HepG2 (cell line): ENCODE data around the gene RPL26. TPM values are rescaled to one million over a fixed set of nuclear protein-coding genes. Genes with fewer than 3 reads are reported as not detected.

Experiments
- CEBPB ChIP-seq: IDR thresholded peaks from 2 replicates; pipeline ENCODE4 v1.6.1; 2011; ENCODE audit warnings: low read depth, low read length, improper control_type of control experiment, borderline replicate concordance
- HDAC2 ChIP-seq: sonication (generic); formaldehyde crosslinking; IDR thresholded peaks from 2 replicates; pipeline ENCODE4 v1.4.0; 2020; ENCODE audit warnings: missing genetic modification reagents
- HNF4G ChIP-seq, 2 experiments: sonication (generic) in 1 of 2; formaldehyde crosslinking in 1 of 2; IDR thresholded peaks; 2 replicates each; pipeline versions ENCODE4 v1.4.0 to v1.6.1; 2011 to 2020; ENCODE audit warnings: borderline replicate concordance in 2 of 2, low read depth in 2 of 2, mild to moderate bottlenecking in 2 of 2, low read length in 1 of 2, missing genetic modification reagents in 1 of 2, moderate library complexity in 1 of 2
- KMT2A ChIP-seq: sonication (generic); formaldehyde crosslinking; IDR thresholded peaks from 2 replicates; pipeline ENCODE4 v1.4.0; 2020; ENCODE audit warnings: missing genetic modification reagents
- MAZ ChIP-seq, 2 experiments: sonication (generic) in 1 of 2; formaldehyde crosslinking in 1 of 2; IDR thresholded peaks; 2 replicates each; pipeline versions ENCODE4 v1.5.0 to v1.6.1; 2012 to 2020; ENCODE audit warnings: low read depth in 2 of 2, mild to moderate bottlenecking in 2 of 2, borderline replicate concordance in 1 of 2, improper control_type of control experiment in 1 of 2, low read length in 1 of 2, missing genetic modification reagents in 1 of 2, moderate library complexity in 1 of 2
- MXD4 ChIP-seq: IDR thresholded peaks from 2 replicates; pipeline ENCODE4 v1.6.1; 2016; ENCODE audit warnings: mild to moderate bottlenecking, missing biosample characterization, missing genetic modification reagents
- NCOA5 ChIP-seq: sonication (generic); formaldehyde crosslinking; IDR thresholded peaks from 2 replicates; pipeline ENCODE4 v1.4.0; 2020; ENCODE audit warnings: missing genetic modification reagents
- NR2F6 ChIP-seq, 2 experiments: IDR thresholded peaks; 2 replicates each; pipeline ENCODE4 v1.6.1; 2016; ENCODE audit warnings: antibody characterized with exemption in 1 of 2, mild to moderate bottlenecking in 1 of 2
- PAF1 ChIP-seq: IDR thresholded peaks from 2 replicates; pipeline ENCODE4 v1.6.1; 2016; ENCODE audit warnings: missing genetic modification reagents, missing compliant biosample characterization
- PPARG ChIP-seq: conservative IDR thresholded peaks from 2 replicates; pipeline ENCODE4 v1.6.1; 2016; ENCODE audit warnings: missing biosample characterization, missing genetic modification reagents
- REXO4 ChIP-seq: sonication (generic); formaldehyde crosslinking; IDR thresholded peaks from 2 replicates; pipeline ENCODE4 v1.8.0; 2022; ENCODE audit warnings: missing genetic modification reagents, mild to moderate bottlenecking, borderline replicate concordance
- SALL1 ChIP-seq: sonication (generic); formaldehyde crosslinking; IDR thresholded peaks from 2 replicates; pipeline ENCODE4 v1.8.0; 2022; ENCODE audit warnings: mild to moderate bottlenecking, missing genetic modification reagents
- SIN3A ChIP-seq: IDR thresholded peaks from 2 replicates; pipeline ENCODE4 v1.6.1; 2011; ENCODE audit warnings: low read depth, mild to moderate bottlenecking, control low read depth, low read length, borderline replicate concordance
- SIX1 ChIP-seq: sonication (generic); formaldehyde crosslinking; IDR thresholded peaks from 2 replicates; pipeline ENCODE4 v1.4.0; 2020; ENCODE audit warnings: missing genetic modification reagents, borderline replicate concordance
- ZMYM4 ChIP-seq: sonication (generic); formaldehyde crosslinking; IDR thresholded peaks from 2 replicates; pipeline ENCODE4 v1.8.1; 2023; ENCODE audit warnings: mild to moderate bottlenecking, missing genetic modification reagents
- ZNF382 ChIP-seq: sonication (generic); formaldehyde crosslinking; IDR thresholded peaks from 2 replicates; pipeline ENCODE4 v1.5.0; 2020; ENCODE audit warnings: missing genetic modification reagents, mild to moderate bottlenecking, borderline replicate concordance
- ZNF780A ChIP-seq: sonication (generic); formaldehyde crosslinking; IDR thresholded peaks from 2 replicates; pipeline ENCODE4 v1.8.0; 2022; ENCODE audit warnings: mild to moderate bottlenecking, missing genetic modification reagents, moderate library complexity
- polyA plus RNA-seq, 8 experiments: library from polyadenylated mRNA; depleted of rRNA in 3 of 8; stranded (reverse) in 7 of 8; unstranded in 1 of 8; fragments of >200 nt; fragmentation: Illumina TruSeq in 4 of 8; extraction: Trizol in 4 of 8; gene quantifications; 2 replicates each; pipeline versions ENCODE4 v1.2.1 to v1.2.3, GENCODE V29; 2011 to 2016; ENCODE audit warnings: low read depth in 4 of 8, missing spikeins in 1 of 8, mixed read lengths in 1 of 8; ENCODE audit not compliant: insufficient read depth in 1 of 8
- total RNA-seq, 5 experiments: library from RNA; depleted of rRNA; stranded (reverse); fragments of >200 nt; fragmentation: Illumina TruSeq; extraction: Trizol; gene quantifications; 2 replicates each; pipeline ENCODE4 v1.2.3, GENCODE V29; 2016; ENCODE audit warnings: low read depth in 1 of 5
- TF ChIP-seq, protein P1 (sequence below): sonication (generic); formaldehyde crosslinking; IDR thresholded peaks from 2 replicates; pipeline ENCODE4 v1.4.0; 2020; ENCODE audit warnings: missing genetic modification reagents, borderline replicate concordance
- TF ChIP-seq, protein P2 (sequence below): sonication (generic); formaldehyde crosslinking; IDR thresholded peaks from 2 replicates; pipeline ENCODE4 v1.4.0; 2020; ENCODE audit warnings: missing genetic modification reagents, borderline replicate concordance
- TF ChIP-seq, protein P3 (sequence below): sonication (generic); formaldehyde crosslinking; IDR thresholded peaks from 2 replicates; pipeline ENCODE4 v1.8.1; 2022; ENCODE audit warnings: mild to moderate bottlenecking, missing genetic modification reagents

RPL26 gene
- total and polyA plus RNA-seq, 2 of the 13 experiments (the other 11 are each of a cell fraction or from before 2014, with no cell fraction given) = 2,817 to 3,529 TPM

DNA sequence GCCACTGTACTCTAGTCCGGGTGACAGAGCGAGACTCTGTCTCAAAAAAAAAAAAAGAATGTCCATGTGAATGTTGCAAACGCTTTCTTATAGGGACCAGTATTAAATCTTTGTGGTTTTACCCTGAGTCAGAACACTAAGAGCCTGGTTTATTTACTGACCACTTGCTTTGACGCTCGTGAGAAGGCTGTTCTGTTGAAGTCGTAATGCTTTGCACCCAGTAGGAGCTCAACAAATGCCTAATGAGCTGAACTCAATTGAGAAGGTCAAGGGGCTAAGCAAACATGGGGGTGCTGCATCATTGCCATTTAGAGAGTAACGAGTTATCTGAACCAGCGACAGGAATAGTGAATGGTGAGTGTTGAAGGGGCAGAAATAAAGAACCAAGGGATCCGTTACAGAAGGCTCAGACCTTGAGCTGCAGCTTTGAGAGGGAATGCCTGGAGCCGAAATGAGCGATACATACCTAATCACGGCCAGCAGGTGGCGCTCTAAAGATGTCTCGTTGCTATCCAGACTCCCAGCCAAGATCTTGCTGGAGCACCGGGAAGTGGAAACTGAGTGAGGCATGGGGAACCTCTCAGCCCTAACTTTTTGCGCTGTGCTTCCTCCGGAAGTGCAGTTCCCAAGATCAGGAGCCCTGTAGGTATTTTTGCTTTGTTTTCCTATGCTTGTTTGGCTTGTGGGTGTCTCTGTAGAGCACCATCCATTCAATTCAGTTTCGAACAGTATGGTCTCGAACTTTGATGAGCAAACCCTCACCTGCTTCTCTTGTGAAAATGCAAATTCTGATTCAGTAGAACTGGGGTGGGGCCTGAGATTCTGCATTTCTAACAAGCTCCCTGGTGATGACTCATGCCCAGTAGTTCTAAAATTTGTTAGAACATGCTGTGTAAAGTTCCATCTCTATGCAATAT lies 27.2 kb upstream of the RPL26 start (continued):
- TF ChIP-seq, protein P1, sequence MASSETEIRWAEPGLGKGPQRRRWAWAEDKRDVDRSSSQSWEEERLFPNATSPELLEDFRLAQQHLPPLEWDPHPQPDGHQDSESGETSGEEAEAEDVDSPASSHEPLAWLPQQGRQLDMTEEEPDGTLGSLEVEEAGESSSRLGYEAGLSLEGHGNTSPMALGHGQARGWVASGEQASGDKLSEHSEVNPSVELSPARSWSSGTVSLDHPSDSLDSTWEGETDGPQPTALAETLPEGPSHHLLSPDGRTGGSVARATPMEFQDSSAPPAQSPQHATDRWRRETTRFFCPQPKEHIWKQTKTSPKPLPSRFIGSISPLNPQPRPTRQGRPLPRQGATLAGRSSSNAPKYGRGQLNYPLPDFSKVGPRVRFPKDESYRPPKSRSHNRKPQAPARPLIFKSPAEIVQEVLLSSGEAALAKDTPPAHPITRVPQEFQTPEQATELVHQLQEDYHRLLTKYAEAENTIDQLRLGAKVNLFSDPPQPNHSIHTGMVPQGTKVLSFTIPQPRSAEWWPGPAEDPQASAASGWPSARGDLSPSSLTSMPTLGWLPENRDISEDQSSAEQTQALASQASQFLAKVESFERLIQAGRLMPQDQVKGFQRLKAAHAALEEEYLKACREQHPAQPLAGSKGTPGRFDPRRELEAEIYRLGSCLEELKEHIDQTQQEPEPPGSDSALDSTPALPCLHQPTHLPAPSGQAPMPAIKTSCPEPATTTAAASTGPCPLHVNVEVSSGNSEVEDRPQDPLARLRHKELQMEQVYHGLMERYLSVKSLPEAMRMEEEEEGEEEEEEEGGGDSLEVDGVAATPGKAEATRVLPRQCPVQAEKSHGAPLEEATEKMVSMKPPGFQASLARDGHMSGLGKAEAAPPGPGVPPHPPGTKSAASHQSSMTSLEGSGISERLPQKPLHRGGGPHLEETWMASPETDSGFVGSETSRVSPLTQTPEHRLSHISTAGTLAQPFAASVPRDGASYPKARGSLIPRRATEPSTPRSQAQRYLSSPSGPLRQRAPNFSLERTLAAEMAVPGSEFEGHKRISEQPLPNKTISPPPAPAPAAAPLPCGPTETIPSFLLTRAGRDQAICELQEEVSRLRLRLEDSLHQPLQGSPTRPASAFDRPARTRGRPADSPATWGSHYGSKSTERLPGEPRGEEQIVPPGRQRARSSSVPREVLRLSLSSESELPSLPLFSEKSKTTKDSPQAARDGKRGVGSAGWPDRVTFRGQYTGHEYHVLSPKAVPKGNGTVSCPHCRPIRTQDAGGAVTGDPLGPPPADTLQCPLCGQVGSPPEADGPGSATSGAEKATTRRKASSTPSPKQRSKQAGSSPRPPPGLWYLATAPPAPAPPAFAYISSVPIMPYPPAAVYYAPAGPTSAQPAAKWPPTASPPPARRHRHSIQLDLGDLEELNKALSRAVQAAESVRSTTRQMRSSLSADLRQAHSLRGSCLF = no peak
- peak; percentile 65; the same call in 1 of the 2 replicates for TF ChIP-seq HDAC2 (CRISPR knock-in tag)
- TF ChIP-seq, protein P2, sequence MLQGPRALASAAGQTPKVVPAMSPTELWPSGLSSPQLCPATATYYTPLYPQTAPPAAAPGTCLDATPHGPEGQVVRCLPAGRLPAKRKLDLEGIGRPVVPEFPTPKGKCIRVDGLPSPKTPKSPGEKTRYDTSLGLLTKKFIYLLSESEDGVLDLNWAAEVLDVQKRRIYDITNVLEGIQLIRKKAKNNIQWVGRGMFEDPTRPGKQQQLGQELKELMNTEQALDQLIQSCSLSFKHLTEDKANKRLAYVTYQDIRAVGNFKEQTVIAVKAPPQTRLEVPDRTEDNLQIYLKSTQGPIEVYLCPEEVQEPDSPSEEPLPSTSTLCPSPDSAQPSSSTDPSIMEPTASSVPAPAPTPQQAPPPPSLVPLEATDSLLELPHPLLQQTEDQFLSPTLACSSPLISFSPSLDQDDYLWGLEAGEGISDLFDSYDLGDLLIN (CRISPR knock-in tag) = no peak
- TF ChIP-seq SALL1 (CRISPR knock-in tag) = peak; percentile 63; the same call in 1 of the 2 replicates
- no peak for TF ChIP-seq SIN3A
- no peak for TF ChIP-seq ZNF382 (CRISPR knock-in tag)
- no peak for TF ChIP-seq PAF1 (CRISPR knock-in tag)
- TF ChIP-seq, protein P3, sequence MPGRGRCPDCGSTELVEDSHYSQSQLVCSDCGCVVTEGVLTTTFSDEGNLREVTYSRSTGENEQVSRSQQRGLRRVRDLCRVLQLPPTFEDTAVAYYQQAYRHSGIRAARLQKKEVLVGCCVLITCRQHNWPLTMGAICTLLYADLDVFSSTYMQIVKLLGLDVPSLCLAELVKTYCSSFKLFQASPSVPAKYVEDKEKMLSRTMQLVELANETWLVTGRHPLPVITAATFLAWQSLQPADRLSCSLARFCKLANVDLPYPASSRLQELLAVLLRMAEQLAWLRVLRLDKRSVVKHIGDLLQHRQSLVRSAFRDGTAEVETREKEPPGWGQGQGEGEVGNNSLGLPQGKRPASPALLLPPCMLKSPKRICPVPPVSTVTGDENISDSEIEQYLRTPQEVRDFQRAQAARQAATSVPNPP = no peak
- no peak for TF ChIP-seq HNF4G (IDR thresholded peaks at IDR 0.05; ENCODE audit: borderline replicate concordance, low read depth, low read length)
- no peak for TF ChIP-seq HNF4G (CRISPR knock-in tag; IDR thresholded peaks at IDR 0.05; ENCODE audit: borderline replicate concordance, low read depth)
- 0 out of 2 replicates have a peak, but pooled peaks have one; percentile 41 for TF ChIP-seq KMT2A (CRISPR knock-in tag)
- no peak for TF ChIP-seq NR2F6 (IDR thresholded peaks at IDR 0.05)
- TF ChIP-seq NR2F6 (CRISPR knock-in tag; IDR thresholded peaks at IDR 0.05) = peak; percentile 60
- TF ChIP-seq PPARG (CRISPR knock-in tag) = 0 out of 2 replicates have a peak, but pooled peaks have one; percentile 42
- TF ChIP-seq MXD4 (CRISPR knock-in tag) = 0 out of 2 replicates have a peak, but pooled peaks have one; percentile 53
- TF ChIP-seq CEBPB = no peak
- no peak for TF ChIP-seq MAZ (IDR thresholded peaks at IDR 0.05; ENCODE audit: borderline replicate concordance, low read depth, low read length)
- TF ChIP-seq MAZ (CRISPR knock-in tag; IDR thresholded peaks at IDR 0.05; ENCODE audit: low read depth) = no peak
- no peak for TF ChIP-seq SIX1
- no peak for TF ChIP-seq REXO4 (CRISPR knock-in tag)
- no peak for TF ChIP-seq ZNF780A (CRISPR knock-in tag)
- TF ChIP-seq NCOA5 (CRISPR knock-in tag) = no peak
- TF ChIP-seq ZMYM4 (CRISPR knock-in tag) = peak; percentile 52
